ENCODE measurements around the gene C19orf12. TPM values are rescaled to one million over a fixed set of nuclear protein-coding genes. Genes with fewer than 3 reads are reported as not detected.

C19orf12 gene
- total RNA-seq, 4 donors from 2014 or later = 118 to 324 (median 167) TPM

DNA sequence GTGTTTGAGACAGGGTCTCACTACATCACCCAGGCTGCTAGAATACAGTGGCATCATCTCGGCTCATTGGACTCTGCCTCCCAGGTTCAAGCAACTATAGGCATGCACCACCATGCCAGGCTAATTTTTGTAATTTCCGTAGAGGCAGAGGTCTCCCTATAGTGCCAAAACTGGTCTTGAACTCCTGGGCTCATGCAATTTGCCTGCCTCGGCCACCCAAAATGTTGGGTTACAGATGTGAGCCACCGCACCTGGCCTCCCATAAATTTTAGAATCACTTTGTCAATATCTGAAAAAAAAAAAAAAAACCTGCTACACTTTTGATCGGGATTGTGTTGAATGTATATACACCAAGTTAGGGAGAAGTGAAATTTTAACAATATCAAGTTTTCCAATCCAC, 61.7 kb downstream of the C19orf12 start:
- TF ChIP-seq, protein P1, sequence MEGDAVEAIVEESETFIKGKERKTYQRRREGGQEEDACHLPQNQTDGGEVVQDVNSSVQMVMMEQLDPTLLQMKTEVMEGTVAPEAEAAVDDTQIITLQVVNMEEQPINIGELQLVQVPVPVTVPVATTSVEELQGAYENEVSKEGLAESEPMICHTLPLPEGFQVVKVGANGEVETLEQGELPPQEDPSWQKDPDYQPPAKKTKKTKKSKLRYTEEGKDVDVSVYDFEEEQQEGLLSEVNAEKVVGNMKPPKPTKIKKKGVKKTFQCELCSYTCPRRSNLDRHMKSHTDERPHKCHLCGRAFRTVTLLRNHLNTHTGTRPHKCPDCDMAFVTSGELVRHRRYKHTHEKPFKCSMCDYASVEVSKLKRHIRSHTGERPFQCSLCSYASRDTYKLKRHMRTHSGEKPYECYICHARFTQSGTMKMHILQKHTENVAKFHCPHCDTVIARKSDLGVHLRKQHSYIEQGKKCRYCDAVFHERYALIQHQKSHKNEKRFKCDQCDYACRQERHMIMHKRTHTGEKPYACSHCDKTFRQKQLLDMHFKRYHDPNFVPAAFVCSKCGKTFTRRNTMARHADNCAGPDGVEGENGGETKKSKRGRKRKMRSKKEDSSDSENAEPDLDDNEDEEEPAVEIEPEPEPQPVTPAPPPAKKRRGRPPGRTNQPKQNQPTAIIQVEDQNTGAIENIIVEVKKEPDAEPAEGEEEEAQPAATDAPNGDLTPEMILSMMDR (IDR thresholded peaks at IDR 0.05; ENCODE audit: low read depth) = no peak

GRCh38 chr19:29651622-29652394, 63.3 kb downstream of the C19orf12 start:
- TF ChIP-seq, protein P1 (IDR thresholded peaks at IDR 0.05; ENCODE audit: low read depth) = no peak

- TF ChIP-seq, protein P1 (IDR thresholded peaks at IDR 0.05; ENCODE audit: low read depth) = no peak
Observed at GRCh38 chr19:29650772-29651387, 64.2 kb downstream of the C19orf12 start.

Other genes starting within 250 kb of the C19orf12 start
- gene VSTM2B, start 189.3 kb downstream of the C19orf12 start, total RNA-seq = not detected
- gene POP4, start 109.0 kb downstream of the C19orf12 start, total RNA-seq = 10 to 100 TPM; 44.4 to 72.7 (median 65.1) TPM
- 10 to 100 TPM; 18.1 to 51.6 (median 34.9) TPM for gene PLEKHF1, start 49.8 kb downstream of the C19orf12 start, total RNA-seq
- 1 to 10 TPM; 1.1 to 2.7 (median 2.1) TPM for gene CCNE1, start 96.7 kb upstream of the C19orf12 start, total RNA-seq
- 100 to 1,000 TPM in 1 of 4 donors, 10 to 100 TPM in 3; 43.9 to 101 (median 64.0) TPM for gene URI1, start 227.0 kb upstream of the C19orf12 start, total RNA-seq